K562 (cell line): ENCODE results near the gene AIDA. TPM values are rescaled to one million over a fixed set of nuclear protein-coding genes. Genes with fewer than 3 reads are reported as not detected.

Source experiments
- BCLAF1 ChIP-seq, 2 experiments: fragments of 450-650 bp in 1 of 2; IDR thresholded peaks; 2 replicates each; pipeline ENCODE4 v1.6.1; 2011 to 2017; ENCODE audit warnings: low read depth in 2 of 2, antibody characterized with exemption in 1 of 2, borderline replicate concordance in 1 of 2, low read length in 1 of 2, mild to moderate bottlenecking in 1 of 2, mixed read lengths in 1 of 2; ENCODE audit not compliant: control insufficient read depth in 1 of 2
- CBX5 ChIP-seq: IDR thresholded peaks from 2 replicates; pipeline ENCODE4 v1.6.1; 2014; ENCODE audit warnings: low read depth, borderline replicate concordance
- HDAC3 ChIP-seq: fragments of 450-650 bp; IDR thresholded peaks from 2 replicates; pipeline ENCODE4 v1.6.1; 2018; ENCODE audit warnings: borderline replicate concordance, mild to moderate bottlenecking, moderate library complexity; ENCODE audit not compliant: partially characterized antibody
- KDM2B ChIP-seq: fragments of 250-450 bp; sonication (Bioruptor Pico); IDR thresholded peaks from 2 replicates; pipeline ENCODE4 v1.8.0; 2021; ENCODE audit warnings: mild to moderate bottlenecking, moderate library complexity
- NR4A1 ChIP-seq, 2 experiments: fragments of 250-450 bp in 1 of 2; fragments of 450-650 bp in 1 of 2; sonication (Bioruptor Pico) in 1 of 2; IDR thresholded peaks; 2 replicates each; pipeline versions ENCODE4 v1.4.0 to v1.6.1; 2016 to 2020; ENCODE audit warnings: mild to moderate bottlenecking in 2 of 2, missing compliant biosample characterization in 1 of 2, missing genetic modification characterization in 1 of 2, moderate library complexity in 1 of 2
- PBX2 ChIP-seq, 2 experiments: IDR thresholded peaks in 1 of 2; conservative IDR thresholded peaks in 1 of 2; 2 replicates each; pipeline ENCODE4 v1.6.1; 2016; ENCODE audit warnings: low read depth in 2 of 2, mild to moderate bottlenecking in 1 of 2, missing compliant biosample characterization in 1 of 2, missing genetic modification characterization in 1 of 2, moderate library complexity in 1 of 2
- SNIP1 ChIP-seq: fragments of 450-650 bp; IDR thresholded peaks from 2 replicates; pipeline ENCODE4 v1.7.1; 2017; ENCODE audit warnings: low read depth, mild to moderate bottlenecking
- SP2 ChIP-seq: IDR thresholded peaks from 2 replicates; pipeline ENCODE4 v1.6.1; 2011; ENCODE audit warnings: mild to moderate bottlenecking, low read depth, low read length, moderate library complexity; ENCODE audit not compliant: poor library complexity, severe bottlenecking; ENCODE audit errors: extremely low read depth
- THAP12 ChIP-seq: fragments of 250-450 bp; sonication (Bioruptor Pico); IDR thresholded peaks from 2 replicates; pipeline ENCODE4 v1.9.0; 2021; ENCODE audit warnings: mild to moderate bottlenecking, inconsistent platforms
- TRIM24 ChIP-seq, 2 experiments: fragments of 450-650 bp; IDR thresholded peaks; 2 replicates each; pipeline ENCODE4 v1.6.1; 2016
- ZBTB43 ChIP-seq: sonication (generic); formaldehyde crosslinking; IDR thresholded peaks from 2 replicates; pipeline ENCODE4 v1.8.0; 2023; ENCODE audit warnings: mild to moderate bottlenecking, missing genetic modification reagents
- ZNF586 ChIP-seq: fragments of 450-650 bp; formaldehyde crosslinking; conservative IDR thresholded peaks from 2 replicates; pipeline ENCODE4 v1.4.0; 2020; ENCODE audit warnings: mild to moderate bottlenecking, moderate library complexity
- polyA plus RNA-seq, 8 experiments: library from polyadenylated mRNA; depleted of rRNA in 4 of 8; stranded (reverse) in 5 of 8; unstranded in 3 of 8; fragments of >200 nt; fragmentation: Nextera tagmentation in 2 of 8; fragmentation: Illumina TruSeq in 1 of 8; extraction: Ambion mirVana in 2 of 8; extraction: Trizol in 1 of 8; gene quantifications; 2 replicates each; pipeline versions ENCODE4 v1.2.1 to v1.2.3, GENCODE V29; 2011 to 2014; ENCODE audit warnings: inconsistent platforms in 1 of 8, missing spikeins in 1 of 8
- total RNA-seq, 7 experiments: library from RNA; depleted of rRNA in 6 of 7; stranded (reverse); fragments of >200 nt in 6 of 7; fragmentation: Illumina TruSeq in 2 of 7; extraction: Trizol in 2 of 7; gene quantifications; 2 replicates each; pipeline versions ENCODE4 v1.2.1 to v1.2.3, GENCODE V29; 2011 to 2021; ENCODE audit warnings: low replicate concordance in 1 of 7

Gene AIDA
- total and polyA plus RNA-seq, 9 of the 15 experiments (the other 6 are each of a cell fraction or from before 2014, with no cell fraction given), result 18.2 to 77.9 (median 24.9) TPM

GRCh38 chr1:222643938-222644635 lies 68.2 kb downstream of the AIDA start (continued):
- no peak; the same call in 1 of the 2 replicates for TF ChIP-seq ZBTB43
- no peak for TF ChIP-seq HDAC3
- 0 out of 2 replicates have a peak, but pooled peaks have one; percentile 27 for TF ChIP-seq CBX5
- no peak for TF ChIP-seq TRIM24 (IDR thresholded peaks at IDR 0.05)
- TF ChIP-seq KDM2B, result no peak
- TF ChIP-seq NR4A1 (CRISPR knock-in tag; IDR thresholded peaks at IDR 0.05), result 0 out of 2 replicates have a peak, but pooled peaks have one; percentile 14
- no peak for TF ChIP-seq NR4A1 (tag; IDR thresholded peaks at IDR 0.05)
- TF ChIP-seq SNIP1, result no peak
- peak; percentile 25 for TF ChIP-seq SP2
- TF ChIP-seq BCLAF1 (IDR thresholded peaks at IDR 0.05; ENCODE audit: borderline replicate concordance in 1 of 2, control insufficient read depth in 1 of 2, low read depth in 2 of 2, low read length in 1 of 2), result peak in 1 of 2 experiments; percentile 88; a peak in 2 of 4 replicates
- TF ChIP-seq THAP12 (CRISPR knock-in tag), result 0 out of 2 replicates have a peak, but pooled peaks have one; percentile 25
- no peak for TF ChIP-seq PBX2 (CRISPR knock-in tag; IDR thresholded peaks at IDR 0.05; ENCODE audit: low read depth)
- no peak for TF ChIP-seq PBX2 (tag; conservative IDR thresholded peaks at IDR 0.05; ENCODE audit: low read depth)
- TF ChIP-seq ZNF586 (CRISPR knock-in tag), result no peak
